Islet of Langerhans (tissue), 1 donor: ENCODE measurements around the gene GFRA1.

Source experiments
- FAIRE-seq: peaks from one replicate; lab custom pipeline; 2011; peaks lifted over from hg19 to GRCh38; lab: Jason Lieb, UNC

GFRA1 gene

GRCh38 chr10:116026315-116026714, 246.7 kb downstream of the GFRA1 start:
- no peak for FAIRE-seq

- FAIRE-seq = no peak
Observed at GRCh38 chr10:116024271-116024878, 248.6 kb downstream of the GFRA1 start.

GRCh38 chr10:116017405-116017804, 255.6 kb downstream of the GFRA1 start:
- FAIRE-seq = no peak

- FAIRE-seq = no peak
Observed at GRCh38 chr10:116015583-116016333, 257.2 kb downstream of the GFRA1 start.

GRCh38 chr10:116014871-116015582, 258.0 kb downstream of the GFRA1 start:
- no peak for FAIRE-seq

- no peak for FAIRE-seq
Observed at GRCh38 chr10:116014326-116014725, 258.7 kb downstream of the GFRA1 start.

GRCh38 chr10:116011929-116012328, 261.1 kb downstream of the GFRA1 start:
- FAIRE-seq = no peak

- no peak for FAIRE-seq
Observed at GRCh38 chr10:116007256-116007891, 265.6 kb downstream of the GFRA1 start.
